ENCODE measurements around the gene FBLL1.

DNA sequence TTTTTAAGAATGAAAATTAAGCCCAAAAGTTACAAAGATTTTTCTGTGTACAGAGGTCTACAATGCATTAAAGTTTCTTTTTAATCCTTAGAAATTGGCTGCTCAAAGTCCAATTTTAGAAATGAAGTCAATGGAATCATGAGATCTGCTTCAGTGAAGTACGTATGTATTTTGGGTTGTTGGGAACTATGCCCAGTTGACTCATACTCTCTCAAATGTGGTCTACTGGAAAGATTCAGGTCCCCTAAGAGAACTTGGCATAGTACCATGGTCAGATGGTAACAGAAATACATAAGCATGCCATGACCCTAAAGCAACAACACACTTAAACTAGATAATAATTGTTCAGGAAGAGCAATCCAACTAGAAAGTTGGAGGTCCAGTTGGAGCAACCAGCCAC lies 23.0 kb downstream of the FBLL1 start:
- TF ChIP-seq, protein P1, sequence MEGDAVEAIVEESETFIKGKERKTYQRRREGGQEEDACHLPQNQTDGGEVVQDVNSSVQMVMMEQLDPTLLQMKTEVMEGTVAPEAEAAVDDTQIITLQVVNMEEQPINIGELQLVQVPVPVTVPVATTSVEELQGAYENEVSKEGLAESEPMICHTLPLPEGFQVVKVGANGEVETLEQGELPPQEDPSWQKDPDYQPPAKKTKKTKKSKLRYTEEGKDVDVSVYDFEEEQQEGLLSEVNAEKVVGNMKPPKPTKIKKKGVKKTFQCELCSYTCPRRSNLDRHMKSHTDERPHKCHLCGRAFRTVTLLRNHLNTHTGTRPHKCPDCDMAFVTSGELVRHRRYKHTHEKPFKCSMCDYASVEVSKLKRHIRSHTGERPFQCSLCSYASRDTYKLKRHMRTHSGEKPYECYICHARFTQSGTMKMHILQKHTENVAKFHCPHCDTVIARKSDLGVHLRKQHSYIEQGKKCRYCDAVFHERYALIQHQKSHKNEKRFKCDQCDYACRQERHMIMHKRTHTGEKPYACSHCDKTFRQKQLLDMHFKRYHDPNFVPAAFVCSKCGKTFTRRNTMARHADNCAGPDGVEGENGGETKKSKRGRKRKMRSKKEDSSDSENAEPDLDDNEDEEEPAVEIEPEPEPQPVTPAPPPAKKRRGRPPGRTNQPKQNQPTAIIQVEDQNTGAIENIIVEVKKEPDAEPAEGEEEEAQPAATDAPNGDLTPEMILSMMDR (optimal IDR thresholded peaks at IDR 0.05 in 1 of 3, IDR thresholded peaks at IDR 0.05 in 1 of 3, conservative IDR thresholded peaks at IDR 0.05 in 1 of 3; ENCODE audit: extremely low read depth in 1 of 3, insufficient read depth in 2 of 3, low read length in 3 of 3): no peak
- no peak for TF ChIP-seq EZH2 (IDR thresholded peaks at IDR 0.05; ENCODE audit: low read length)

All from keratinocyte (primary cell).